Body of pancreas (tissue), 4 donors: Measurements from ENCODE around the gene PIGR. TPM values are rescaled to one million over a fixed set of nuclear protein-coding genes. Genes with fewer than 3 reads are reported as not detected.

Experiments used
- ATAC-seq: fragments of 150-250 bp; one replicate; pipeline ENCODE4 v1.9.1; 2016
- DNase-seq, 4 donors: peaks; one replicate each; pipeline ENCODE4 v3.0.0-alpha.2; 2019
- H3K27ac ChIP-seq, 4 donors: fragments of 200-600 bp; sonication (generic); 1 replicate in 3 of 4; 2 replicates in 1 of 4; pipeline versions ENCODE4 v1.5.1 to v1.6.1; 2016 to 2019; ENCODE audit warnings: mild to moderate bottlenecking in 1 of 4, mixed read lengths in 1 of 4, moderate library complexity in 1 of 4
- H3K27me3 ChIP-seq, 2 donors: fragments of 200-600 bp; sonication (generic); one replicate each; pipeline ENCODE4 v1.6.0; 2016; ENCODE audit warnings: mild to moderate bottlenecking in 1 of 2
- H3K36me3 ChIP-seq, 2 donors: fragments of 200-600 bp; sonication (generic); replicated peaks in 1 of 2; 2 replicates each; pipeline ENCODE4 v1.5.1; 2016; ENCODE audit warnings: low read depth in 2 of 2; ENCODE audit not compliant: insufficient read depth in 1 of 2
- H3K4me1 ChIP-seq: fragments of 200-600 bp; sonication (generic); one replicate; pipeline ENCODE4 v1.6.0; 2016
- H3K4me3 ChIP-seq, 2 donors: fragments of 200-600 bp; sonication (generic); 1 replicate in 1 of 2; 2 replicates in 1 of 2; pipeline ENCODE4 v1.5.1; 2016 to 2019
- H3K9me3 ChIP-seq, 3 donors: fragments of 200-600 bp; sonication (generic); 1 replicate in 2 of 3; 2 replicates in 1 of 3; pipeline ENCODE4 v1.5.1; 2016
- CTCF ChIP-seq, 7 experiments: fragments of 450-650 bp in 4 of 7; fragments of 200-600 bp in 3 of 7; sonication (generic) in 3 of 7; IDR thresholded peaks; one replicate each; pipeline ENCODE4 v1.5.1; 2016 to 2019; ENCODE audit warnings: antibody characterized with exemption in 7 of 7
- POLR2A ChIP-seq, 3 donors: fragments of 450-650 bp; IDR thresholded peaks; one replicate each; pipeline ENCODE4 v1.6.1; 2016; ENCODE audit warnings: antibody characterized with exemption in 3 of 3, mild to moderate bottlenecking in 2 of 3
- WGBS, 2 donors: methylation state at CpG; one replicate each; pipeline ENCODE4 v1.1.5; 2017; 5-methylcytosine and 5-hydroxymethylcytosine counted together
- intact Hi-C: fragments of 100-400 bp; cut with DNase I; formaldehyde crosslinking; loops from one replicate; pipeline ENCODE4 v1.15.1; 2023
- total RNA-seq, 2 donors: library from RNA; depleted of rRNA; stranded (reverse); fragments of >200 nt; gene quantifications; one replicate each; pipeline ENCODE4 v1.1.0, GENCODE V29; 2016

Gene PIGR
- total RNA-seq, 2 donors from 2014 or later: 14.8 to 45.1 TPM

DNA sequence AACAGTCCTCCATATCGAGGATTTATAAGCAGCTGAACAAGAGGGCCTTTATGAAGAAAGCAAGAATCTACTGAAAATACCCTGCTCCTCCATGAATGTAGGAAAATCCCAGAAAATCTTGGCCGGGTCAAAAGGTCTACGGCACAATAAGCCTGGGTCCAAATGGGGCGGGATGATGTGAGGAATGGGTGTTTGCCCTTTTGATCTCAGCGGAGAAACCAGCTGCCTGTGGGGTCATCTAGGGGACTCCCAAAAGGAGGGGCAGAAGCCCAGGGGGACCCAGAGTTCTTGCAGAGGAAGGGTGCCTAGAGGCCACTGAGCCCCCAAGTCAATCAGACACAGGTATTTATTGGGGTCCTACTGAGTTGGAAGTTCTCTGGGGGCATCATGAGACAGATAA lies 11.4 kb upstream of the PIGR start:
- 80 to 84% methylated on average over 5 of the region's 5 CpGs for WGBS, 2 donors
- Histone ChIP-seq H3K36me3 (no peaks in the 10 kb centered on the region), H3K9me3 (no peaks in the 10 kb centered on the region), H3K4me3 (no peak overlapping the region), H3K4me1 (peaks cover 32% of the 10 kb centered on the region), H3K27ac (no peak overlapping the region), H3K27me3 (no peaks in the 10 kb centered on the region)
- intact Hi-C loops: no loop called here
- DNase-seq (no peak), ATAC-seq (no peak)
- TF ChIP-seq CTCF (IDR thresholded peaks at IDR 0.05): no peak
- no peak for TF ChIP-seq POLR2A (IDR thresholded peaks at IDR 0.05)

- 51 to 66% methylated on average over 11 of the region's 11 CpGs for WGBS, 2 donors
- Histone ChIP-seq H3K4me3 (no peak overlapping the region), H3K9me3 (no peaks in the 10 kb centered on the region), H3K27ac (no peak overlapping the region), H3K27me3 (no peaks in the 10 kb centered on the region), H3K4me1 (peaks cover 51% of the 10 kb centered on the region), H3K36me3 (no peaks in the 10 kb centered on the region)
- intact Hi-C loops: no loop called here
- ATAC-seq (no peak), DNase-seq (no peak)
- TF ChIP-seq POLR2A (IDR thresholded peaks at IDR 0.05) (no peak), CTCF (IDR thresholded peaks at IDR 0.05) (no peak)
Measured at GRCh38 chr1:206955476-206956451, 9.5 kb upstream of the PIGR start.

DNA sequence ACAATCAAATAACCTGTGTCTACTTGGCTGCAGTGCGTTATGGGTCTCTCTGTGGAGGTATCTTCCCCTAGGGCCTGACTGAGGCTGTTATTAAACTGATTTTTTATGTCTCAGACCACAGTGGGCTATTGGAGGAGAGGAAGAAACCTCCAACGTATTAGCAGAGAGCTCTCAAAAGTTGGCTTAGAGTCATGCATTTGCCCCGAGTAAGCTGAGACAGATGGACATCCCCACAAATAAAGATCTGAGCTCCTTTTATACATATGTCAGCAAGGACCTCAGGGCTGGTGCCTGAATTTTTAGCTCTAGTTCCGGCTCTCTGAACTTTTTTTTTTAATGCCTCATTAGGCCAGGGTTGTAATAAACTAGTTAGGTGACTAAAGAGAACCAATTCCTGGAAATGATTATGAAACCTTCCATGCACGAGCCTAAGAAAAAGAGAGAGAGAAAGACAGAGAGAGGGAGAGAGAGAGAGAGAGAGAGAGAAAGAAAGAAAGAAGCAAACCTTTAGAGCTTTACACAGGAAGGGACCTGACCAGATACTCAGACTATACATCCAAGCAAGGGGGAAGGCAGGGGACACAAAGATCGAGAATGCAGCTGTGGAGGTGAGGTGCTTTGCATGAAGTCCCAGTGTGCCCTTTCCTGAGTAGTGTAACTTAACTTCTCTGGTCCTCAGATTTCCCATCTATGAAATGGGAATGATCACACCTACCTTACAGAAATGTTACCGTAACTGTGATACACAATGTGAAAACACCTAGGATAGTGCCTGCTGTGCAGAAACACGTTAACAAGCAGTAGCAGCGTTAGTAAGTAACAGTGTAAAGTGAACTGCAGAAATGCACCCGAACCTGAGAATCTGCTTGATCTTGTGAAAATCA lies 8.4 kb upstream of the PIGR start:
- Histone ChIP-seq H3K4me1 (peaks cover 53% of the 10 kb centered on the region), H3K27ac (peak overlapping the region in 3 of 4 donors; percentile 34 to 86 (median 81)), H3K27me3 (no peaks in the 10 kb centered on the region), H3K36me3 (no peaks in the 10 kb centered on the region), H3K4me3 (no peak overlapping the region), H3K9me3 (no peaks in the 10 kb centered on the region)
- 71 to 78% methylated on average over 10 of the region's 10 CpGs for WGBS, 2 donors
- no peak for TF ChIP-seq CTCF (IDR thresholded peaks at IDR 0.05)
- no peak for TF ChIP-seq POLR2A (IDR thresholded peaks at IDR 0.05)
- intact Hi-C loops: no loop called here
- ATAC-seq: no peak
- no peak for DNase-seq

DNA sequence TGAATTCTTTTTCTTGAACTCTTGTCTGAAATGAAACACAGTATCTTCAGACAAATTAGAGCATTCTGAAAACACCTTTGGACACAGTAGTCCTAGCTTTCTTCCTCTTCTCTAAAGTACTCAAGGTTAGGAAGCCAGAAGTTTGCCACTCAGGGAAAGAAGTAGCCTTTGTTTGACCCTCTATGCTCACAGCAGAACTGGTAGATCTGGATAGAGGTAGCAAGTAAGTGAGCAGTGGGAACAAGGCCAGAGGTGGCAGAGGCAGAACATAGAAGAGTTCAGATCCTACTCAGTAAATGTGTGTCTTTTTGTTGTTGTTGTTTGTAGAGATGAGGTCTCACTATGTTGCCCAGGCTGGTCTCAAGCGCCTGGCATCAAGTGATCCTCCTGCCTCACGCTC lies 7.4 kb upstream of the PIGR start:
- 86 to 100% methylated on average over 1 to 2 of the region's 2 CpGs for WGBS, 2 donors
- Histone ChIP-seq H3K4me1 (peaks cover 59% of the 10 kb centered on the region), H3K27me3 (no peaks in the 10 kb centered on the region), H3K9me3 (no peaks in the 10 kb centered on the region), H3K4me3 (no peak overlapping the region), H3K36me3 (no peaks in the 10 kb centered on the region), H3K27ac (peak overlapping the region in 3 of 4 donors; percentile 34 to 86 (median 81))
- TF ChIP-seq CTCF (IDR thresholded peaks at IDR 0.05) (no peak), POLR2A (IDR thresholded peaks at IDR 0.05) (no peak)
- ATAC-seq (no peak), DNase-seq (peak in 2 of 4 donors; percentile 29 to 44)
- intact Hi-C loops: no loop called here
